Activated CD4-positive, alpha-beta T cell treated with anti-CD3 and anti-CD28 coated beads for 24 hours (primary cell): Measurements from ENCODE around the gene LRRC8D.

Experiments
- DNase-seq, 2 donors: peaks; one replicate each; pipeline ENCODE4 v3.0.0-alpha.2; 2020; ENCODE audit warnings: low read depth in 2 of 2

LRRC8D gene

DNA sequence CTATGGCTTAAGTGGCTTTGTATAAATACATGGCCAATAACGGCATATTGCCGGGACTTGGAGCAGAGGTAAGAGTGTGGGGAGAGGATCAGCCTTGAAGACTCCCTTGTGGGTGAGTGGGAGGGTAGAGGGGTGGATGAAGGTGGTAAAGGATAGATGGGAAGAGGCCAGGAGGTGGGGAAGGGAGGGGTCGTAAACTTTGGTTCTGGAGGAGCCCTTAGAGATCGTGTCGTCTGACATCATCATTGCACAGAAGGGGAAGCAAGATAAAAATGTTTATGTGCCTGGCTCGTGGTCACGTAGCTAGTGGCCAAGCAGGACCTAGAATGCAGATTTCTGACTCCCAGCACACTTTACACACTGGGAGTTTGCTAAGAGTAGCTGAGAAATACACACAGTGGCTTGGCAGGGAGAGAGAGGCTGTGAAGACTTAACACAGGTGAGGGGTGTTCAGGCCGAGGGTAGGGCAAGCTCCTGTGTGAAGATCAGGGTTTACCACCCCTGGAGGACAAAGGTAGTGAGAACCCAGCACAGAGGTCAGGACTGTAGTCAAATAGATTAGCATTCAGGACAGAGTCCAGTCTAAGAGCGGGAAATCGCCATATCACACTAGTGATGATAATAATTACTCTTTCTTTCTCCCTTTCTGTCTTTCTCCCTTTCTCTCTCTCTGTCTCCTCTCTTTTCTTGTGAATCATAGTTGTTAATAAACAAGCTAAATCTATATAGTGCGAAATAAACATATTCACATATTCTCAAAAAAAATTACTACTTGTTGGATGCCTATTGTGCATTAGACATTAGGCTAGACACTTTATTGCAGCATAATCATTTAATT is 75.5 kb downstream of the LRRC8D start:
- no peak for DNase-seq

DNA sequence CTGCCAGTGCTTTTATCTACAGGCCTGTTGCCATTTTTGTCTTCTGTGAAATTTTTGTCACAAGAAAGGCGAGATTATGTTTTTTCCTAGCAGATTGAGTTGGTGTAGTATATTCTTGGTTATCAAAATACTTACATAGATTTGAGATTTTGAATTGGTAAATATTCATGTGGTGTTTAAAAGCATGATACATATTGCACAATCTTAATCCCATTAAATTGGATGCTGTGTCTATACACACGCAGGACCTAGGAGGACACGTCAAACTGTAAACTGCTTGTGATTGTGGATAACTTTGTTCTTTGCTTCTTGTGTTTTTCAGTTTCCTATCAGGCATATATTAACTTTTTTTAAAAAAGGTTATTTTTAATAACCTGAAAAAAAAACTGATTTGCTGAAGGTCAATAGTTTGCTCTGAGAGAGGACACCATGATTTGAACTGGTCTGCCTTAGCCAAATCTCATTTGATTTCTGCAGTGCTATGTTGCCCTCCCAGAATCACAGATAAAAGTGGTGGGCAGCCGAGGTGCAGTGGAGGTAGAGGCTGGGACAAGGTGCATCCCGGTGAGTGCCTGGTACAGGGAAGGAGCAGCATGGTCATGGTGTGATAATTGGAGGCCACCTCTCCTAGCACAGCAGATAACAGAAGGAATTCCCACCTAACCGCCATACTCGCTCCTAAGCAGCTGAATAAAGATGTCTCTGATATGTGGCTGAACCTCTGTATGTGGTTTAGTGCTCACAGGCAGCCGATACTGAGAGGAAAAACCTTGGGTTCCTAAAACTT is 76.7 kb downstream of the LRRC8D start:
- DNase-seq, result no peak

DNA sequence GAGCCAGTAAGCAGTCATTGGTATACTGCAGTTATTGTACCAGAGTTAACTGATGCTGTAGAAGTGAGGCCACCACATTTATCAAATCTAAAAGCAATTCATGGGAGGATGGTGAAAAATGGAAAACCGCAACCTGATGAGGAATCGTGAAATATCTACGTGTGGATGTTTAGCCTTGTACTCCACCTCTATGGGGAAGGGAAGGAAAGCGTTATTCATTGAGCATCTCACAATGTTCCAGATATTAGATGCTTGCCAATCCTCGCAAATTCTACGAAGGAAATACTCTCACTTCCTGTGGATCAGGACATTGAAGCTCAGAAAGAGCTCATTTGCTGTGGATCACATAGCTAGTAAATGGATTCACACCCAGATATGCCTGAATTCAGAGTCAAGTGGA is 77.3 kb downstream of the LRRC8D start:
- no peak for DNase-seq

DNA sequence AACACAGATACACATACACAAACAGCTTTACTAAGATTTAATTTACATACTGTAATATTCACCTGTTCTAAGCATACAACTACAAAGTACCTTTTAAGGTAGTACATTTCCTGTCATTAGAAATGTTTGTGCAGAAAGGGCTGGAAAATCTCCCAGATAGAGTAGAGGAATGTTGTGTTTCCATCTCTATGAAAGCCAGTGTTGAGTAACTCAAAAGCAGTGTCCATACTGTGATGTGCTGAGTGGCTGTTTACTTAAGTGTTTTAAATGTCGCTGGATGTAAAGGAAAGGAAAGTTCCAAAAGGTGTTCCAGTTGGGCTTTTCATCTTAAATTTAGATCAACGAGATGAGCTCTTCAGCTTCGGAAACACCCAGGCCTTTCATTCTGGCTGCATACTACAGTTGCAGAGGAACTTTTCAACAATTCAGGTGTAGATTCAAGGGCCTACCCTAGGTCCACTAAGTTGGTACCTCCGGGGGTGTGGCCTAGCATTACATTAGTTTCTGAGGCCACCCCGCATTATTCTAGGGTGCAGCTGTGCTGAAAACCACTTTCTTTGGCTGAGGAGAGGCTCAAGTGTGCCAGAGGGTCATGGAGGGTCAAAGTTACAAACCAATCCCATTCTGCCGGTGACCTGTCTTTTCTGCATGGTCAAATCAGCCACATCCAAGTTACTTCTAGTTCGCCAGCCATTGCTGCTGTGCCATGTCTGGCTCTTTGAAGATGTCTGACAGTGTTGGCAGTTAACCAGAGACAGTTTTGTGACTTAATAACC is 78.1 kb downstream of the LRRC8D start:
- DNase-seq, result no peak

DNA sequence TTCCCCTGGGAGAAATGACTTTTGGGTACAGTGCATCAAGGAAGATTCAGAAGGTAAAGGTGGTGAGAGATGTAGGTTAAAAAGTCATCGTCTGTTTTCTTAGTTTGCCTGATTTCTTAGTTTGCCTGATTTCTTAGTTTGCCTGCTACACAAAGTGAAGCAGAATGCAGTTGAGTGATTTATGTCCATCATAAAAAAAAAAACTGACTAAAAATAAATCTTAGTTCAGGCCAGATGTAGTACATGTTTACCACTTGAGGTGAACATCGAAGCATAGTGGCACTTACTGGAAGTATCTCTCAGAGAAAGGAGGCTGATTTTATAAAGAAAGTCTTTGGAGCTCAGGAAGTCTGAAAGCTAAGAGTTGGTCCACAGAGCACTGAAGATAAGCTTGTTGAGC is 79.5 kb downstream of the LRRC8D start:
- no peak for DNase-seq

DNA sequence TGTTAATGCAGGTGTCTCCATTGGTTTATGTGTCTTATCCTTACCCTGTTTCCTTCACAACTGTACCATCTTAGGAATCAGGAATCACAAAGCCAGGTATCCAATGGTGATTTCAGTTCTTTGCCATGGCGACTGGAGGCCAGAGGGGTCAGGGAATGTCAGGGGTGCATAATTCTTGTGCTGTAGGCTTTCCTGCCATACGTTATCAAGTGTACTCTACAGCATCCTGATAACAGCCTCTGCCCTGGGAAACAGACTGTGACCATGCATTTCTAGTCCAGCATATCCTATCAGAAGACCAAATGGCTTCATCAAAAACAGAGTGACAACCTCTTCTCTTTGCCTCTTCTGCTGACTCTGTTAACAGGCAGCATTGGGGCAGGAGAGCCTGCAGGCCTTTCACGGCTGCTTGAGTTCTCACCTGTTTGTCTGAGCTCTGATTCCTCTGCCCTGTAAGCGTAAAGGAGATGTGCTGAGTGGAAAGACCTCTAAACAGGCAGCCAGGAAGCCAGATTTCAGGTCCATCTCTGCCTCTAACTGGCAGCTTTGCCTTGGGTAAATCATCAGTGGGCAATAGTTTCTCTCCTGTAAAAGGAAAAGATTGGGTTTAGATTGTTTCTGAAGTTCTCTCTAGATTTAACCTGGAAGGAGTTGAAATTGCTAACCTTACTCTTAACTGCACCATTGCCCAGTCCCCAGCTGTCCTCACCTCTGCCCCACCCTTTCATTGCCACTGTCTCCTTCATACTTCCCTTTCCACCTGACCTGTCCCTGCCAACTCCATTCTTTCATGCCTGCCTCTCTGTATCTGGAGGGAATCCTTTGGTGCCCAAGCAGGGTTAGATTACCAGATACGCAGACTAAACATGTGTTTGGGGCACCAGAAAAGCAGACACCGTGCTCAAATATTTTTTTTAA is 80.2 kb downstream of the LRRC8D start:
- DNase-seq, result no peak

DNA sequence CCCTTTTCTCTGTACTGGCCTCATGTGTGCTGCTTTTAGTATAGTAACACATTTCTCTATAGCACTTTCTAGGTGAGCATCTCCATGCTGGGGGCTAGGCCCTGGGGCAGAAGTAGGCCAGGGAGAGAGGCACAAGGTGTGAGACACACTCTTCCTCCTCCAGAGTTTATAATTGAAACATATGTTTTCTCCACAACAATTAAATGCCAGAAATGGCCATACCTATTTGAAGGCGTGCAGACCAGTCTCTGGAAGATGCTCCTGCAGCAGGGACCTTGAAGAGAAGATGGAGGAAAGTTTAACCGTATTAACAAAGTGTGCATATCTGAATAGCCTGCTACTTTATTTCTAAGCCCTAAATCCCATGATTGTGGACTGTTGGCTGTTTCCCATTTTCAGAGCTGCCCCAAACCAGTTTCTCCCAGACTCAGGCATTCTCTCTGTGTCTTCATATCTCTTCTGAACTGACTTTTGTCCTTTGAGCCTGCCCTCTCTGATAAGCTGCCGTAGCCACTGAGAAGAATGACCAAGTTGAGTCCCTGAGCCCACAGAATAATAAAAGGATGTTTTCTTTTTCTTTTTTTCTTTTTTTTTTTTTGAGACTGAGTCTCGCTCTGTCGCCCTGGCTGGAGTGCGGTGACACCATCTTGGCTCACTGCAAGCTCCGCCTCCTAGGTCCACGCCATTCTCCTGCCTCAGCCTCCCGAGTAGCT is 81.3 kb downstream of the LRRC8D start:
- DNase-seq, result no peak

DNA sequence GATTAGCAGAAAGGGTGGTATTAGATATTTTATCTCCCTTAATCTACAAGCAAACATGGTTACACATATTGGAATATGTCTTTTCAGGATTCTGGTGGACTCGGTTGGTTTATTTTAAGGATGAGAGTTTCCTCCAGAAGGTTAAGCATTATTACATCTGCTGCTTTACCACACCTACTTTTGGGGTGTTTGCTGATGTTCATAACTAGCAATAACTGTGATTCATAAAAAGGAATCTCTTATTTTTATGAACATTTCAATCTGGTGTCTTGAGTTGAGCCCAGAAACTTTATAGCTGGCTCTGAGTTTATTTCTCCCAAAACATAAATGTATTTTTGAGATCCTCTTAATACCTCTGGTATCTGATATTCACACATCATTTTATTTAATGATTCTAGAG is 82.7 kb downstream of the LRRC8D start:
- DNase-seq, result no peak

DNA sequence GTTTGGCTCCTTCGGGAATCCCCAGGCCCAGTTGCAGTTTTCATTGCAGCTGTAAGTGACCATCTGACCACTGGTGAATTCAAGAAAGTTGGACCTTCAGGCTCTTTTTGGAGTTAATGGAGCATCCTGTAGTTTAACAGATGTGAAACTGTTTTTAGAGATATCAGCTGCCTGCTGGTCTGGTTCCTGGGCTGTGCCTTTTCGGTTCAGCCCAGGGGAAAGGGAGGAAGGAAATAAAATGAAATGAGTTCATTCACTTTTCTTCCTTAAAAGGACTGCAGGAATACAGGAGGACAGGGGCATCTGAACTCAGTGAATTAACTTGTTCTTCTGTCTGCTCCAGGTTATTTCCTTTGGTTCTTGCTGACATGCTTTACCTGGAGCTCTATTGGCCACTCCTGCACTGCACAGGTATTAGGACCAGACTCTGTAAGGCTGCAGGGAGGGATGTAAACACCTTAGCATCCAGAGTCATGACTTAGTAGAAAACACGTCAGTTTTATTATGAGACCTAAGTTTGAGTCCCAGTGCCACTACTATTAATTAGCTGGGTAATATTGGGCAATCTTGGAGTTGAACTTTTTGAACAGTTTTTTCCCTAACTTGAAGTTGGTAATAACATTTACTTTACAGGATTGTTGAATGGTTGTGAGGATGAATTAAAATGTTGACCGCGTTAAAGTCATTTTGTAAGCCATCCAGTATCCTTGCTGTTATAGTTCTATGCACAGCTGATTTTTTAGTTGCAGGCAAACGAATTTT is 83.6 kb downstream of the LRRC8D start:
- DNase-seq, result no peak

DNA sequence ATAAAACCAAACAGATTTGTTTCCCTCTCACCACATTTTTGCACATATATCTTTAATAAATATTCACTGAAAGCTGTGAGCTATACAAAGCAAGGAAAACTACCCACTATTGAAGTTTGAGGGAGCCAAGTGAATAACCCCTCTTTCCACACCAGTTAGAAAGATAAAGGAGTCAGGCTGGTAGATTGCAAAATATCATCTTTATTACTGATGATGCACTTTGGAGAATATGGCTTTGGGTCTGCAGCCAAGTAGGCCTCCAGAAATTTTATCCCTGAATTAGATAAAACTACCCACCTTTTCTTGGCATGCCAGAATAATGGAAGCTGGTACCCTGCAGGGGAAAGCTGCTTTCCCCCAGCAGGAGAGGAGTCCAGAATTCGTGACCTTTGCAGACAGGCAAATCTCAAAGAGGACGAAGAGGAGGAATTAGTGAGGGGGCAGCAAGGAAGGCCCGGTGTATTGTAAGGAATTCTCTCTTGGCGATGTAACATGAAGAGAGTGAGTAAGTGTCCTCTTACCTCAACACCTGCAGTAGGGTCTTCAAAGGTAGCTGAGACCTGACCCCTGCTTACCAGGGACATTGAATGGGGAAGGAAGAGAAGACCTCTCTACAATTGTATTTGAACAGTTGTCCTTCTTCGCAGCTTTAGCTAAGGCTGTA is 84.7 kb downstream of the LRRC8D start:
- no peak for DNase-seq

DNA sequence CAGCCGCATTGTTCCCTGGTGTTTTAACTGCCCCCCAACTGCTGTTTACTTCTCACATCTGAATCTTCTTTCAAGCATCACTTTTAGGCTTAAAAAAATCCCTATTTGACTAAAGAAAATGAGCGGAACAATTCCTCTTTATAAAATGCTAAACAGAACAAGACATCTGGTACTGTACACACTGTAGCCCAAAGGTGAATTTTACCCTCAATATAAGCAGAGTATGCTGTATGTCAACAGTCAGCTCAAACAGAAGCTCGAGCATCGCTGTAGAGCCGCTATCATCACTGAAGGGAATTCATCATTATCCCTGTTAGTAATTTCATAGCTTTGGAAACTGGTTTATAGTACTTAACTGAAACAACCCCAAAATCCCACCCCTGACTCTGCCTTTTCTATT is 85.3 kb downstream of the LRRC8D start:
- DNase-seq, result no peak

DNA sequence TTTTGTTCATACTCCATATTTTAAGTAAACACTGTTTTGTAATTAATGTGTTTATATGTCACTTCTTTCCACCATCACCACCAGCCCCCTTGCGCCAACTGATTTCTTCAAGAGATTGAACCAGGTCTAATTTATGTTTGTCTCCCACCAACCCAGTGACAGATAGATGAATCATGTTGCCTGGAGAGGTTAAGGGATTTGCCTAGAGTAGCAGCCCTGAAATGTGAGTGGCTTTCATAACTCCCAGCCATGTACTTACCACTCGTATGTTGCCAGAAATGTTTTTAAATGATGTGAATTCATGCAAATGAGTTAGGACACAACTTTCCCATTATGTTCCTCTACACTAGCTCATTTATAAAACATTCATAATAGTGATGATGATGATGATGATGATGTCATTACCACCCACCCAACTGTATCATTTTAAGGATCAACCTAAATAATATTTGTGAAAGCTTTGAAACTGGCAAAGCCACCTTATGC is 86.9 kb downstream of the LRRC8D start:
- DNase-seq, result no peak

DNA sequence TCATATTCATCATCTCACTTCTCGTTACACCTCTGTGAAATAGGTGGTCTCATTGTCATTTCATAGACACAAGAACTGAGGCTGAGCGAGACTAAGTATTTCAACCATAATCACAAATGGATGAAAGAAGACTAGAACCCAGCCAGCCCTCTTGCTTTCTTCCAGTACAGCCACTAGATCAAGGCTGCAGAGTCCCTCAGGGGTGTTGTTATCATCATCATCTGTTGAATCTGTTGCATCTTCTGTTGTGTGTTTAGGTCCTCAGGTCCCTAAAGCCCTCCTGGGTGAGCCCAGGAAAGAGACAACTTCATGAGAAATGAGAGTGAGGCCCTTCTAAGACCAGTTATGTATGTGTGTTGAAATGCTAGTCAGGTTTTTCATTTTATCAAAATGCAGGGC is 87.4 kb downstream of the LRRC8D start:
- DNase-seq, result no peak

DNA sequence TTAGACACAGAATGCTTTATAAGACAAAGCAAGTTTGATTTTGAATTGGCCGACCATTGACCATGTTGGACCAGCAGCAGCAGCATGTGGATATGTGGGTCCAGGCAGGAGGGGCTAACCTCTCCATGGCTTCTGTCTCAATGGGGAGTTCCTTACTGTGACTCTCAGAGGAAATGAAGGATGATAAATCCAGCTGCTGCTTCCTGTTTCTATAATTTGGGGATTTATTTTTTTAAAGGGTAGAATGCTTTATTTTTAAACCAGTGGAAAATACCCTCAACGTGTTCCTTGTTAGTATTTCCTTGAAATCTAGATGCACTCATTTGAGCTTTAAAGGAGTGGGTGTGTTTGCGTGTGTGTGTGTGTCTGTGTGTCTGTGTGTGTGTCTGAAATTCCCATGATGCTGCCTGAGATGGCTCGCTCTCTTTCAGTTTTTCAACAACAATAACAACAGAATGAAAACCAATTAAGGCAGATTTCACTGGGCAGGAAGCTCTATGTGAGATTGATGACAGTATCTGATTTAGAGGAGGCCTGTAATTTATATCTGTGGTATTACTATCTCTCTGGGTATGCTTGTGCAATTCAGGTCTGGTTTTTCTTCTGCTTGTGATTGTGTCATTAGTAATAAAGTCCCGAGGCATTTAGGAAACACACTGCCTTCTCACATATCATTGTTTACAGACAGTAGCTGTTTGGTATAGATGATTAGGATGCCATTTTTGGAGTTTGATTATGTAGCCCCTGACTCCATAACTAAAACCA is 88.0 kb downstream of the LRRC8D start:
- DNase-seq, result no peak

DNA sequence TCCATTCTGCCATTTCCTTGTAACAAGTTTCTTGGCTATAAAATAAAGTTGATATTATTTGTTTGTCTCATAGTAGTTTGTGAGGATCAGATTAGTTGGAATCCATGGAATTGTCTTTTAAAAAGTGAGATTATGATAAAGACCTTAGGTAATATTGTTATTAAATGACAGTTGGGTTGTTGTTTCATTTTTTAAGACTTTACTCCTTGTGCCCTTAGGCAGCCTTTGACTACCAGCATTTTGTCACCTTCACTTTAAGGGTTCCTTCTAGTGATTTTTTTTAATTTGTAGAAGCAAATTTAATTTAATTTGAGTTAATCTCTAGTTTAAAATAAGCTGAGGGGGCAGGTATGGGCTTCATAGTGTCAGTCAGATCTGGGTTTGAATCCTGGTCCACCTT is 89.4 kb downstream of the LRRC8D start:
- DNase-seq, result no peak

DNA sequence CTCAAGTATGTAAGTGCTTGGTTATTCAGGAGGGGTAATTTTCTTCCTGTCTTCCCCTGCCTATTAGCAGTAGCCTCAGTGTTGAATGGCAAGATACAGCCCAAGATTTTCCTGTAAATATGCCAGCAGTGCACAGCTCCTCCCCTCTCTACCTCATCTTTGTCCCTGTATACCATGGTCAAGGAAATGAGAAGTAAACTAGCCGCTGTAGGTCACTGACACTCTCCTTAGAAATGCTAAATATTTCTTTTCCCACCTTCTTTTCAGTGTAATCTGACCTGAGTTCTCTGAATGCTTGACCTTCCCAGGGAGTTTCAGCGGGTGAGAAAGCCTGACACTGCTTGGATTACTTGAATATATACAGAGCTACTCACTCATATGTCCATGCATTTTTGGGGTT is 89.9 kb downstream of the LRRC8D start:
- DNase-seq, result no peak

DNA sequence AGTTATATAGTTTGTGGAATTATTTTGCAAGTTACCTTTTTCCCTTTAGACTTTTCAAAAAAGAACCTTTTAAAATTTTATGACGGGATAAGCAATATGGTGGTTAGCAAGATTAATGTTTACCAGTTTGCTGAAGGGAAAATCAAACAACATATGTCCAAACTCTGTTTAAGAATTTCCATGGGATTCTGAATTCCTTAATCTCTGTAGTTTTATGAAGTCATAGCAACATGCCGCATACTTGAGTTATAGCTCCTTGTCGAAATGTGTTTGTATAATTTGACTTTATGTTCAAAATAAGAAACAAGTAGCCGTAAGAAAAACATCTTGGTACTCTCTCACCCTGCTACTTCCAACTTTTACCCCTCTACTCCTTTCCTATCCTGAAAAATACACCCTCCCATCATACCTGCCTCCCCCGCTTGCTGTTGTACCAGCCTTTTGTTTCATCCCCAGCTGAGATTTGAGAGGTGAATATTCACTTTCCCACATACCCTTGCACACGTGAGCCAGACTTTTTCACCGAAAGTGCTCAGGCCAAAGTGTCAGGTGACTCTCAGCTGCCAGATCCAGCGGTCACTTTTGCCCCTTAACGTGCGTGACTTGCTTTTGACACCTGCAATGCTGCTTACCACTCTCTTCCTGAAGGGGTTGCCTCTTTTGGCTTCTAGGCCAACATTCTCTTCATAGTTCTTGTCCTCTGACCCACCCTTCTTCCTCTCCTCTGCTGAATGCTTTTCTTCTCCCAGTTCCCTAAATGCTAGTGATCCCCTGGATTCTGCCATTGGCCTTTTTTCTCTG is 90.6 kb downstream of the LRRC8D start:
- DNase-seq, result no peak

DNA sequence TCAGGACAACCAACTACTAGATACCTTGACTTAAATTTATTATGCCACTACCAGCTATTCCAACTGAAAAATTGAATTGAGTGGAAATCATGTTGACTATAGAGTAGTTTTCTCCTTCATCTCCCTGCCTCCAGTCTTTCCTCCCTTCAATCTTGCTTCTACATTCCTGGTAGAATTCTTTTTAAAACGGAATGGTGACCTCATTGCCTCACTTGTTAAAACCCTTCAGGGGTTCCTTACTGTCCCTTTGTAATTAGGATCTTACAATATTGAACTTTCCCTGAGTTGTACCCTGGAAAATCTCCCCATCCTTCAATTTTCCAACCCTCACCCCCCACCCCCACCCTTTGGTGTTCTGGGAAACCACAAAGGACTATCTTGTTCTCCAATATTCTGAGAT is 91.2 kb downstream of the LRRC8D start:
- DNase-seq, result no peak
